Mucosa of rectum (tissue), 2 donors: ENCODE results near the gene LDHAL6B.

Source experiments
- H3K27ac ChIP-seq, 2 donors: one replicate each; pipeline ENCODE4 v1.7.0; 2013; ENCODE audit warnings: inconsistent platforms in 2 of 2, low read depth in 2 of 2, low read length in 2 of 2
- H3K27me3 ChIP-seq, 2 donors: one replicate each; pipeline ENCODE4 v1.7.0; 2013; ENCODE audit warnings: low read length in 2 of 2; ENCODE audit not compliant: control insufficient read depth in 2 of 2, insufficient read depth in 2 of 2
- H3K36me3 ChIP-seq, 2 donors: one replicate each; pipeline ENCODE4 v1.7.0; 2013; ENCODE audit warnings: low read length in 2 of 2; ENCODE audit not compliant: control insufficient read depth in 2 of 2, insufficient read depth in 2 of 2
- H3K4me1 ChIP-seq, 2 donors: one replicate each; pipeline ENCODE4 v1.7.0; 2013; ENCODE audit warnings: low read length in 2 of 2, mild to moderate bottlenecking in 1 of 2; ENCODE audit not compliant: control insufficient read depth in 2 of 2, insufficient read depth in 2 of 2
- H3K4me3 ChIP-seq, 2 donors: one replicate each; pipeline ENCODE4 v1.7.0; 2013; ENCODE audit warnings: low read length in 2 of 2
- H3K9ac ChIP-seq, 2 donors: one replicate each; pipeline ENCODE4 v1.7.0; 2013; ENCODE audit warnings: low read length in 2 of 2, low read depth in 1 of 2, mild to moderate bottlenecking in 1 of 2
- H3K9me3 ChIP-seq, 2 donors: one replicate each; pipeline ENCODE4 v1.7.0; 2013; ENCODE audit warnings: low read length in 2 of 2; ENCODE audit not compliant: control insufficient read depth in 2 of 2
- donor health status: healthy.
- donor health status: Normal muscosa, but diverticular disease.

Gene LDHAL6B

DNA sequence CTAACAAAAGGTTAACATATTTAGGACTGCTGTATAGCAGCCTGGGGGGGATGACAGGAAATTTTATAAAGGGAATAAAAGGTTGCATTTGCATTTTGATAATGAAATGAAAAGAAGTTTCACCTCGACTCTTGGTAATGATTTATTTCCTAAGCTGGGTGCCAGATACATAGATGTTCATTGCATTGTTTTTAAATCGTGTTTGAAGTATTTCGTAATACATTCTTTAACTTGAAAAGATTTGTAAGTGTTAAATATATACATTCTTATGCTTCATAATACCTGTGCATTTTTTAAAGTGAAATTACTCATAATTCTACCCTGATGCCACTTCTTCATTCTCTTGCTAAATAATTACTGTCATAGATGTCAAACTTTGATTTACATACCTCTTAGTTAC lies 22.8 kb downstream of the LDHAL6B start:
- Histone ChIP-seq H3K9me3 (no peaks in the 10 kb centered on the region), H3K4me3 (no peak overlapping the region), H3K27ac (no peak overlapping the region), H3K4me1 (no peaks in the 10 kb centered on the region), H3K9ac (no peak overlapping the region), H3K36me3 (peaks cover 22 to 27% of the 10 kb centered on the region in 2 donors), H3K27me3 (no peaks in the 10 kb centered on the region)

DNA sequence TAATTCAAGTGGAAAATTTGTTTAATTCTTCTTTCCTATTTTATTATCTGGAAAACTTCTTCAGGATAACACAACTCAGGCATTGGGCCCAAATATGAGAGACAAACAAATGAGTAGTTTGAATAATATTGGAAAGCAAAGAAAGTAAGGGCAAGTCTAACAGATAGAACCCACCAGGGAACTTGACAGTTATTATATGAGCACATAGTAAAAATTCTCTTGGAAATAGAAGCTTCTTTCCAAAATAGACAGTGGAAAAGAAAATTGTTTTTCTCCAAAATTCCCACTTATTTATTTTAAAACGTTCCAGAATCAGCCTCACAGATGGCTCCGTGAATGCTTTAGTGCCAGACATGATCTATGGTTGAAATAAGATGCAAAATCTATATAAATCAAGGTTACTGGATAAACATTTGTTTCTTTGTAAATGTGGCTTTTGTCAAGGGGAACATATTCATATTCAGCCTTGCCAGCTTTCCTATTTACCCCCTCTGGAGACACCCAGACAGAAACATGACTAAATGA lies 23.9 kb downstream of the LDHAL6B start:
- Histone ChIP-seq H3K27ac (no peak overlapping the region), H3K9ac (no peak overlapping the region), H3K9me3 (no peaks in the 10 kb centered on the region), H3K4me1 (no peaks in the 10 kb centered on the region), H3K27me3 (no peaks in the 10 kb centered on the region), H3K36me3 (peaks cover 15 to 25% of the 10 kb centered on the region in 2 donors), H3K4me3 (no peak overlapping the region)

DNA sequence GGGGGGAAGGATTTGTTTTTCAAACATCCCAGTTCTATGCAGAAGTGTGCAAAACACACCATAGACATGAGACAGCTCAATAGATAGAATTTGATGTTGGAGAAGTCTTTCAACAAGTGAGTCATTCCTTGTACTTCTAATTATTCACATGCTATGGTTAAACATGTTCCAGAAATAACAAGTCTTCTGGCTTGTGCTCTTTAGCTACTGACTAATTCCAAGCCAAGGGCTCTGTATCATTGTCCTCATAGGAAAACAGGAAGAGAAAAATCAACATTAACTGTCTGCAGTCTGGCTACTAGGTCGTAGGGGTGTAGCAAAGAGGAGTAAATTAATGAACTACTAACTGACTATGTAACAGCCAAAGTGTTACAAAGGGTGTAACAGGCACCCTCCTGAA lies 25.8 kb downstream of the LDHAL6B start:
- H3K27me3 ChIP-seq = no peaks in the 10 kb centered on the region
- H3K4me3 ChIP-seq = no peak overlapping the region
- H3K36me3 ChIP-seq = peaks cover 6 to 22% of the 10 kb centered on the region in 2 donors
- no peak overlapping the region for H3K27ac ChIP-seq
- H3K4me1 ChIP-seq = peaks cover 0 to 6% of the 10 kb centered on the region in 2 donors
- no peak overlapping the region for H3K9ac ChIP-seq
- no peaks in the 10 kb centered on the region for H3K9me3 ChIP-seq

DNA sequence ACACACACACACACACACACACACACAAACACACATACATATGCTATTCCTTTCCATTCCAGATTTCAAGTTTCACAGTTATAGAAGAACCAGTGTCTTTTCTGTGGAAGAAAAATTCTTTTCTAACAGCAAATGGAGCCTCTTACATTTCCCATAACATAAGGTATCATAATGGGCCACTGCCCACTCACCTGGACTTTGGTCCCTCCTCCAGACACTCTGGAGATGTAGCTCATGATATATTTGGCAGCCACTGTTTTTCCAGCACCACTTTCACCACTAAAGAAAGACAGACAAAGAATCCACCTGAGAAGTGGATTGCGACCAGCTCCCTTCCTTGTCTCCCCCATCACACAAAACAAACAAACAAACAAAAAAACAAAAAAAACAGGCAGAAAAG lies 29.8 kb downstream of the LDHAL6B start:
- no peak overlapping the region for H3K27ac ChIP-seq
- H3K4me1 ChIP-seq = peaks cover 0 to 8% of the 10 kb centered on the region in 2 donors
- H3K27me3 ChIP-seq = no peaks in the 10 kb centered on the region
- H3K4me3 ChIP-seq = no peak overlapping the region
- H3K9me3 ChIP-seq = no peaks in the 10 kb centered on the region
- peaks cover 4 to 10% of the 10 kb centered on the region in 2 donors for H3K36me3 ChIP-seq
- no peak overlapping the region for H3K9ac ChIP-seq

DNA sequence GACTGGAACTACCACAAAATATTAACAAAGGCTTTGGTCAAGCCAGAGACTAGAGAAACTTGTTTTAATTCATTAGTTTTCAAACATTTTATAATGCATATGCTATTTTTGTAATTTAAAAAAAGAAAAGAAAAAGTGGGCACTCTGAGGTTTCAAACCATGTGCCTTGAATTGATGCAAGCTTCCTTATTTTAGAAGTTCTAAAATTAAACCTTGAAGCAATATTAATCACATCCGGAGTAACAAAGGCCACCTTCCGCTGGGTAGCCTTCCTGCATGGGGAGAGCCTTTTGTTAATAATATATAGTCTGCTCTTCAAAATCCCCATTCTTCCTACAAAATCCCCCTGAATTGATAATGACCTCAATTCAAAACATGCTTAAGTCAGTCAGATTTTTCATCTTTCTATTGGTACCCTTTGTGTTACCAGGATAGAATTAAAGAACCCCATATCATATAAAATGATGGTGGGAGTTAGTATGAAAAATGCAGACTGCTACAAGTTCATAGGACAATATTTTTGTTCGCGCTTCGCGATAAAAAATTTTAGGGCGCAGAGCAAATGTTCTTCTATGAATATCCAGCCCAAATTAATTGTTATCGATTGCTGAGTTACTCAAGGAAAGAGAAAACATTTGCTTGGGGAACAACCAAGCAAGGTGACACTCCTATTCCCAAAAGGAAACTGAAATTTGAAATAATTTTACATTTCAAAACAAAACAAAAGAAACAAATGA lies 30.6 kb downstream of the LDHAL6B start:
- Histone ChIP-seq H3K27ac (no peak overlapping the region), H3K4me1 (peaks cover 0 to 8% of the 10 kb centered on the region in 2 donors), H3K4me3 (no peak overlapping the region), H3K9me3 (no peaks in the 10 kb centered on the region), H3K27me3 (no peaks in the 10 kb centered on the region), H3K9ac (no peak overlapping the region), H3K36me3 (peaks cover 3 to 4% of the 10 kb centered on the region in 2 donors)

DNA sequence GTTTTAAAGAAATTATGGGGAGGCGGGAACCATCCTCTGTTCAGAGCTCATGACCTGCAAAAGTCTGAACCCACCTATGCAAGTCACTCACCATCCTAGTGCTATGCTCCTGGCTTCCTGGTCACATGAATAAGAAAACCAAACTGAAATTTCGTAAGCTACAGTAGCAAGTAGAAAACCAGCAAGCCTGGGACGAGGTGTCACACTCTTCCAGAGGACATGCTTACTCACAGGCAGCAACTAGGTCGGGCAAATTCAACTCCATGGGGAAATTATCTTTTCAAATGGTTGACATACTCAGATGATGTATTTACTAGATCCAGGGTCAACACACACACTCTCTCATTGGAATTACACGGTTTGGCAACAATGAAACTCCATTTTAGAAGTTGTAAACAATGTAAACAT lies 31.3 kb downstream of the LDHAL6B start:
- Histone ChIP-seq H3K9me3 (no peaks in the 10 kb centered on the region), H3K27ac (no peak overlapping the region)

DNA sequence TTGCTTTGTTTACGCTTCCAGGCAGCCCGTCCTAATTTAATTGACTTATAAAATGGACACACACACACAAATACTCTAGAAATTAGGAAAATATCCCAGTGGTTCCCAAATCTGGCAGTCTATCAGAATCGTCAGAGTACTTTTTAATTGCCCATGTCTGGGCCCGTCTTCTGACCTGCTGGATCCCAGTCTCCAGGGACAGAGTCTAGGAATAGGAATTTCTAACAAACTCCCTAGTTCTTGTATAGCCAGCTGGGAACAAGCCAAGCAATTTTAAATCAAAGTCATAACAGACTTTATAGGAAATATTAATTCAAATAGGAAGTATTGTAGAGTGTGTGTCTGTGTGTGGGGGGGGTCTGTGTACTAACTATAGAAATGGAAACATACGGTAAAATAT lies 33.4 kb downstream of the LDHAL6B start:
- H3K4me3 ChIP-seq = no peak overlapping the region
- no peaks in the 10 kb centered on the region for H3K9me3 ChIP-seq
- no peaks in the 10 kb centered on the region for H3K27me3 ChIP-seq
- H3K27ac ChIP-seq = no peak overlapping the region
- peaks cover 0 to 12% of the 10 kb centered on the region in 2 donors for H3K4me1 ChIP-seq
- no peak overlapping the region for H3K9ac ChIP-seq
- peaks cover 4 to 7% of the 10 kb centered on the region in 2 donors for H3K36me3 ChIP-seq

More for the DNA sequence above, 31.3 kb downstream of the LDHAL6B start:
- H3K27me3 ChIP-seq = no peaks in the 10 kb centered on the region
- no peak overlapping the region for H3K9ac ChIP-seq
- H3K36me3 ChIP-seq = peaks cover 3 to 4% of the 10 kb centered on the region in 2 donors
- H3K4me1 ChIP-seq = peaks cover 0 to 8% of the 10 kb centered on the region in 2 donors
- H3K4me3 ChIP-seq = no peak overlapping the region

DNA sequence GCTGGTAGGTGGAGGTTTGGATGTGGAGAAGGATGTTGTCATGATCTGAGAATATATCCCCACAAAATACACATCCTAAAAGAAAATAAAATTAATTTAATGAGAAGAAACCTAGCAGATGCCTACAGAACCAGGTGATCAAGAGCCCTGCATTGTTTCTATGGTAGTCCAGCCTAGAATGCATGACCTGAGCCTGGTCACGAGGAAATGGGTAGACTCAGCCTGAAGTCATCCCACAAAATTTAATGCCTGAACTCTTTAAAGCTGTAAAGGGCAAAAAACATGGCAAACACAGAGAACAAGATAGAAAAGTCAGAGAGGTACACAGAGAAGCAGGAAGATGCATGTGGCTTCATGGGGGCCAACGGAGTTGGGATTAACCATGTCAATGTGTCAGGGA lies 36.0 kb downstream of the LDHAL6B start:
- Histone ChIP-seq H3K27me3 (no peaks in the 10 kb centered on the region), H3K36me3 (peaks cover 3 to 11% of the 10 kb centered on the region in 2 donors), H3K9me3 (no peaks in the 10 kb centered on the region), H3K4me1 (peaks cover 0 to 9% of the 10 kb centered on the region in 2 donors), H3K4me3 (no peak overlapping the region), H3K27ac (no peak overlapping the region), H3K9ac (no peak overlapping the region)

DNA sequence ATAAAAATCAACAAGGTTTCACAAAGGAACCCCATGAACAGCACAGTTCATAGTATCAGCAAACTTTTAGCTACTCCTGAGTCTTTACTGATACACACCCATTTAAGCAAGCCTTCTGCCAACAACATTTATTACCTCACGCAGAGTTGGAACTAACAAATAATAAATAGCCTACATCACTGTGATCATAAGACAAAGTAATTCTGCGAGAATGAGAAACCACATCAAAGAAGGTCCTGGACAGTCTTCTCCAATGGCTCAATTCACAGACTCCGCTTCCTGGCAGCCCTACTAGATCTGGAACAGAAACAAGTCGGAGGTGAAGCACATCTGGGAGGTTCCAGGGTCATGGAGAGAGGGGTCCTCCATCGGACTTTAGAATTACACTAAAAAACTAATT lies 37.0 kb downstream of the LDHAL6B start:
- Histone ChIP-seq H3K4me1 (peaks cover 0 to 11% of the 10 kb centered on the region in 2 donors), H3K4me3 (no peak overlapping the region), H3K9me3 (no peaks in the 10 kb centered on the region), H3K36me3 (peaks cover 3 to 11% of the 10 kb centered on the region in 2 donors), H3K27ac (no peak overlapping the region), H3K9ac (no peak overlapping the region), H3K27me3 (no peaks in the 10 kb centered on the region)

DNA sequence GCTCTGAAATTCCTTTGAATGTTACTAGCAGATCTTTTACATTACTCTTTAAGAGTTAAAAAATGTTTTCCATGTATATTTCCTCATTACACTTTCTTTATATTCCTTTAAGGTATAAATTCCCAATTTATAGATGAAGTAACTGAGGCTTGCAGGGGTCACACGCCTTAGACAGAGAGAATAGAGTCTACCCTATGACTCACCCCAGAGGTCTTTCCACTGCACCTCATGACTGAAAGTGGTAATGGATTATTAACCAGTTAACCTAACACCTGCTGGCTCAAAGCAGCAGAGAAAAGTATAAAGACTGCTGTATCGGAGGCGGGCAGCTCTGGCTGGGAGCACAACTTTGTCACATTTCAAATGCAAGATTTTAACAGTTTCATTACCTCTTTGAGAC lies 37.7 kb downstream of the LDHAL6B start:
- Histone ChIP-seq H3K27ac (no peak overlapping the region), H3K36me3 (peaks cover 3 to 11% of the 10 kb centered on the region in 2 donors), H3K4me1 (peaks cover 0 to 11% of the 10 kb centered on the region in 2 donors), H3K4me3 (no peak overlapping the region), H3K27me3 (no peaks in the 10 kb centered on the region), H3K9me3 (no peaks in the 10 kb centered on the region), H3K9ac (no peak overlapping the region)
